ENCODE measurements around the gene H19.

The H19 gene

DNA sequence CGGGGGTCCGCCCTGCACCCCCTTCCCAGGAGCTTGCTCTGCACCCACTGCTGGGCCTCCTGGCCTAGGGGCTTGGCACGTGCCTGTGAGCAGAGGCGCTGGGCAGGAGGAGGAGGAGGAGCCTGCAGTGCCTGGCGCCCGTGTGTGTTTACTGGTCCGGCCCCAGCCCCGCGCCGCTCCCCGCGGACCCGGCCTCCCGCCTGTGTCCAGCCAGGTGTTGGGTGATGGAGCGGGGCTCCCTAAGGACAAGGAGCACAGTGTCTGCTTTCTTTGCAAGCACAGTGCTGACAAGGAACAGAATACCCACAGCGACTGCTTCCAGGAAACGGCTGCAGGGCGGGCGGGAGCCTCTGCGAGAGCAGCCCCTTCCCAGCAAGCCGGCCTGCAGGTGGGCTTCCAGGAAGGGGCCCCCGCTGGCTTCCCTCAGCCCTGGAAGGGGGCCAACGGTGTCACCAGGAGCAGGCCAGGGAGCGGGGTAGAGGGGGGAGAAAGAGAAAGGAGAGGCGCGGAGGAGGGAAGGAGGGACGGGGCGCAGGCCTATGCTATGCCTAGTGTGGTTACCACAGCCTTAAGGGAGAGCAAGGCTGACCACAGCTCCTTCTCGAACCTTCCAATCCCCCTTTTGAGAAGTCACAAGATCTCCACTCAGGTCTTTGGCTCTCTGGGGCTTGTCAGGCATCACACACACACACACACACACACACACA lies 6.6 kb downstream of the H19 start:
- TF ChIP-seq CTCF (IDR thresholded peaks at IDR 0.05; ENCODE audit: low read depth, low read length, poor library complexity, severe bottlenecking) (no peak), EZH2phosphoT487 (IDR thresholded peaks at IDR 0.05; ENCODE audit: borderline replicate concordance, low read length) (no peak)
- Histone ChIP-seq H3F3A (ENCODE audit: control insufficient read depth, insufficient read depth) (no peaks in the 10 kb centered on the region), H3K4me3 (ENCODE audit: low read length) (no peak overlapping the region), H4K20me1 (ENCODE audit: control insufficient read depth, insufficient read depth, low read depth, low read length) (no peaks in the 10 kb centered on the region), H3K27me3 (ENCODE audit: control insufficient read depth, low read length) (no peaks in the 10 kb centered on the region), H3K4me1 (ENCODE audit: control insufficient read depth, low read length) (no peaks in the 10 kb centered on the region), H3K36me3 (ENCODE audit: control insufficient read depth, low read length) (no peaks in the 10 kb centered on the region), H3K9me2 (replicated peaks; ENCODE audit: control insufficient read depth, low read length) (no peaks in the 10 kb centered on the region), H3K9me3 (ENCODE audit: control insufficient read depth, insufficient read depth, low read length) (no peaks in the 10 kb centered on the region), H3K79me2 (ENCODE audit: control insufficient read depth, low read length) (no peaks in the 10 kb centered on the region), H3K27ac (ENCODE audit: low read depth, low read length) (no peak overlapping the region), H3K4me2 (ENCODE audit: low read length) (no peak overlapping the region)

DNA sequence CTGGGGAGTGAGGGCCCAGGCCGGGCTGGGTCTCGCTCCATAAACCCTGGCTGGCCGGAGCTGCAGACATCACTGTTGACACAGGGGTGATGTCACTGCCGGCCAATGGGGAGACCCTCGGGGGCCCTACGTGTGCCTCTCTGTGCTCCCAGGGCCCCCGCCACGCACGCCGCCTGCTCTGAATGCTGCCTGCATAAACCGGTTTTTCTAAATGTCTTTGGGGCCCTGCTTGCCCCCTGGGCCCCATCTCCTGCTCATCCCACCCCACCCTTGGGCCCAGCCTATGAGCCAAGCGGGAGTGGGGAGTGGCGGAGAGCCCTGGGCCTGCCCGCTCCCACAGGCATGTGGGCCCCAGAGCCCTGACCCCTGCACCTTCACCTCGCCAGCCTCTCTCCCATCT lies 7.7 kb downstream of the H19 start:
- Histone ChIP-seq H4K20me1 (ENCODE audit: control insufficient read depth, insufficient read depth, low read depth, low read length) (no peaks in the 10 kb centered on the region), H3K4me3 (ENCODE audit: low read length) (no peak overlapping the region), H3K4me1 (ENCODE audit: control insufficient read depth, low read length) (no peaks in the 10 kb centered on the region), H3K27ac (ENCODE audit: low read depth, low read length) (no peak overlapping the region), H3F3A (ENCODE audit: control insufficient read depth, insufficient read depth) (no peaks in the 10 kb centered on the region), H3K9me3 (ENCODE audit: control insufficient read depth, insufficient read depth, low read length) (no peaks in the 10 kb centered on the region), H3K27me3 (ENCODE audit: control insufficient read depth, low read length) (no peaks in the 10 kb centered on the region), H3K79me2 (ENCODE audit: control insufficient read depth, low read length) (no peaks in the 10 kb centered on the region), H3K9me2 (replicated peaks; ENCODE audit: control insufficient read depth, low read length) (no peaks in the 10 kb centered on the region), H3K36me3 (ENCODE audit: control insufficient read depth, low read length) (no peaks in the 10 kb centered on the region), H3K4me2 (ENCODE audit: low read length) (no peak overlapping the region)
- no peak for TF ChIP-seq CTCF (IDR thresholded peaks at IDR 0.05; ENCODE audit: low read depth, low read length, poor library complexity, severe bottlenecking)
- TF ChIP-seq EZH2phosphoT487 (IDR thresholded peaks at IDR 0.05; ENCODE audit: borderline replicate concordance, low read length): no peak

GRCh38 chr11:1988667-1989317 lies 8.8 kb downstream of the H19 start:
- no peaks in the 10 kb centered on the region for H3K9me2 ChIP-seq (replicated peaks; ENCODE audit: control insufficient read depth, low read length)

More at GRCh38 chr11:1988667-1989317, 8.8 kb downstream of the H19 start:
- no peaks in the 10 kb centered on the region for H4K20me1 ChIP-seq (ENCODE audit: control insufficient read depth, insufficient read depth, low read depth, low read length)
- H3K4me2 ChIP-seq (ENCODE audit: low read length): no peak overlapping the region
- H3K4me3 ChIP-seq (ENCODE audit: low read length): no peak overlapping the region
- H3F3A ChIP-seq (ENCODE audit: control insufficient read depth, insufficient read depth): no peaks in the 10 kb centered on the region
- H3K36me3 ChIP-seq (ENCODE audit: control insufficient read depth, low read length): no peaks in the 10 kb centered on the region
- H3K79me2 ChIP-seq (ENCODE audit: control insufficient read depth, low read length): no peaks in the 10 kb centered on the region
- no peaks in the 10 kb centered on the region for H3K4me1 ChIP-seq (ENCODE audit: control insufficient read depth, low read length)
- no peaks in the 10 kb centered on the region for H3K9me3 ChIP-seq (ENCODE audit: control insufficient read depth, insufficient read depth, low read length)
- H3K27me3 ChIP-seq (ENCODE audit: control insufficient read depth, low read length): no peaks in the 10 kb centered on the region
- TF ChIP-seq EZH2phosphoT487 (IDR thresholded peaks at IDR 0.05; ENCODE audit: borderline replicate concordance, low read length) (no peak), CTCF (IDR thresholded peaks at IDR 0.05; ENCODE audit: low read depth, low read length, poor library complexity, severe bottlenecking) (no peak)
- H3K27ac ChIP-seq (ENCODE audit: low read depth, low read length): no peak overlapping the region

All from DOHH2 (cell line).